SK-N-SH (cell line): ENCODE measurements around the gene IGF1R. TPM values are rescaled to one million over a fixed set of nuclear protein-coding genes. Genes with fewer than 3 reads are reported as not detected.

Source experiments
- CTCF ChIA-PET: fragments of 300-600, 350-600 bp; formaldehyde crosslinking; extraction: SDS; loops from one replicate; lab custom pipeline; 2021; lab: Yijun Ruan, JAX
- POLR2A ChIA-PET: fragments of 350-600 bp; sonication (Branson Sonifier 250); formaldehyde crosslinking; extraction: SDS; loops from one replicate; lab custom pipeline; 2020; ENCODE audit warnings: antibody characterized with exemption, inconsistent platforms; lab: Yijun Ruan, JAX
- DNase-seq: peaks from one replicate; pipeline ENCODE4 v3.0.0; 2012
- H2AFZ ChIP-seq: fragments of 200-600 bp; sonication (generic); 2 replicates; pipeline ENCODE4 v1.8.1; 2016; ENCODE audit warnings: antibody characterized with exemption, mild to moderate bottlenecking, low read depth
- H3F3A ChIP-seq: fragments of 200-600 bp; sonication (generic); replicated peaks from 2 replicates; pipeline ENCODE3; 2016; ENCODE audit warnings: antibody characterized with exemption, mild to moderate bottlenecking; ENCODE audit not compliant: insufficient read depth
- H3K27ac ChIP-seq, 2 experiments: fragments of 200-500 bp in 1 of 2; fragments of 200-600 bp in 1 of 2; sonication (Bioruptor generic) in 1 of 2; sonication (generic), shearing (Covaris generic) in 1 of 2; 2 replicates each; pipeline versions ENCODE4 v1.5.1 to v1.6.1; 2014 to 2016; ENCODE audit warnings: low read depth in 2 of 2, inconsistent platforms in 1 of 2, low read length in 1 of 2, mild to moderate bottlenecking in 1 of 2, mixed read lengths in 1 of 2
- H3K27me3 ChIP-seq: fragments of 200-600 bp; sonication (generic), shearing (Covaris generic); 2 replicates; pipeline ENCODE4 v1.6.1; 2016; ENCODE audit warnings: mixed run types; ENCODE audit not compliant: insufficient read depth
- H3K36me3 ChIP-seq, 2 experiments: fragments of 200-500 bp in 1 of 2; fragments of 200-600 bp in 1 of 2; sonication (Bioruptor generic) in 1 of 2; sonication (generic) in 1 of 2; replicated peaks in 1 of 2; 2 replicates each; pipeline versions ENCODE3 to v1.5.1; 2014 to 2016; ENCODE audit warnings: low read length in 1 of 2, mild to moderate bottlenecking in 1 of 2; ENCODE audit not compliant: insufficient read depth in 2 of 2, control insufficient read depth in 1 of 2
- H3K4me1 ChIP-seq, 2 experiments: fragments of 200-500 bp in 1 of 2; fragments of 200-600 bp in 1 of 2; sonication (Bioruptor generic) in 1 of 2; sonication (generic), shearing (Covaris generic) in 1 of 2; 2 replicates each; pipeline versions ENCODE4 v1.5.1 to v1.6.1; 2014 to 2016; ENCODE audit warnings: low read depth in 1 of 2, low read length in 1 of 2, mixed run types in 1 of 2; ENCODE audit not compliant: insufficient read depth in 2 of 2, control insufficient read depth in 1 of 2
- H3K4me2 ChIP-seq: fragments of 200-600 bp; sonication (generic), shearing (Covaris generic); 2 replicates; pipeline ENCODE4 v1.6.1; 2017; ENCODE audit warnings: mixed run types
- H3K4me3 ChIP-seq, 2 experiments: fragments of 200-500 bp in 1 of 2; fragments of 200-600 bp in 1 of 2; sonication (Bioruptor generic) in 1 of 2; sonication (generic), shearing (Covaris generic) in 1 of 2; 2 replicates each; pipeline versions ENCODE4 v1.5.1 to v1.8.1; 2014 to 2016; ENCODE audit warnings: low read depth in 2 of 2, inconsistent platforms in 1 of 2, low read length in 1 of 2, mild to moderate bottlenecking in 1 of 2, mixed read lengths in 1 of 2, moderate library complexity in 1 of 2
- H3K79me2 ChIP-seq: fragments of 200-600 bp; sonication (generic); 2 replicates; pipeline ENCODE4 v1.8.1; 2017; ENCODE audit warnings: mild to moderate bottlenecking; ENCODE audit not compliant: insufficient read depth
- H3K9ac ChIP-seq: fragments of 200-600 bp; sonication (generic); 2 replicates; pipeline ENCODE4 v1.6.1; 2017; ENCODE audit warnings: mixed run types
- H3K9me2 ChIP-seq: fragments of 200-600 bp; sonication (generic); 2 replicates; pipeline ENCODE4 v1.6.1; 2017; ENCODE audit warnings: mixed run types
- H3K9me3 ChIP-seq: fragments of 200-600 bp; sonication (generic); 2 replicates; pipeline ENCODE4 v1.6.1; 2017; ENCODE audit warnings: mixed run types, mild to moderate bottlenecking, moderate library complexity
- H4K20me1 ChIP-seq: fragments of 200-600 bp; sonication (generic); 2 replicates; pipeline ENCODE4 v1.6.1; 2017; ENCODE audit warnings: mild to moderate bottlenecking, mixed run types; ENCODE audit not compliant: insufficient read depth
- CHD2 ChIP-seq: fragments of 150-350 bp; IDR thresholded peaks from 2 replicates; pipeline ENCODE4 v1.6.1; 2018; ENCODE audit warnings: low read length; ENCODE audit not compliant: partially characterized antibody
- ELF1 ChIP-seq: IDR thresholded peaks from 2 replicates; pipeline ENCODE4 v1.4.0; 2012
- EZH2phosphoT487 ChIP-seq: fragments of 200-600 bp; sonication (generic); IDR thresholded peaks from 2 replicates; pipeline ENCODE4 v1.6.1; 2017; ENCODE audit warnings: low read depth, mixed run types, mild to moderate bottlenecking, antibody characterized with exemption, moderate library complexity, borderline replicate concordance
- FOXJ3 ChIP-seq: sonication (generic); formaldehyde crosslinking; IDR thresholded peaks from 2 replicates; pipeline ENCODE4 v1.5.1; 2020; ENCODE audit warnings: mild to moderate bottlenecking, missing genetic modification reagents
- JUND ChIP-seq: IDR thresholded peaks from 2 replicates; pipeline ENCODE4 v1.4.0; 2012
- MEF2A ChIP-seq: IDR thresholded peaks from 2 replicates; pipeline ENCODE4 v1.4.0; 2012; ENCODE audit warnings: low read depth, borderline replicate concordance
- NFIC ChIP-seq: IDR thresholded peaks from 2 replicates; pipeline ENCODE4 v1.4.0; 2012; ENCODE audit warnings: borderline replicate concordance
- NRF1 ChIP-seq: IDR thresholded peaks from 2 replicates; pipeline ENCODE4 v1.6.1; 2012; ENCODE audit warnings: low read depth, mild to moderate bottlenecking, low read length
- RAD21 ChIP-seq: IDR thresholded peaks from 2 replicates; pipeline ENCODE4 v1.6.1; 2012; ENCODE audit warnings: mild to moderate bottlenecking, low read length
- SIN3A ChIP-seq: IDR thresholded peaks from 2 replicates; pipeline ENCODE4 v1.6.1; 2012; ENCODE audit warnings: low read depth, mild to moderate bottlenecking, low read length, moderate library complexity, borderline replicate concordance
- TCF12 ChIP-seq: IDR thresholded peaks from 2 replicates; pipeline ENCODE4 v1.4.0; 2012
- YY1 ChIP-seq: IDR thresholded peaks from 2 replicates; pipeline ENCODE4 v1.4.0; 2012; ENCODE audit warnings: low read depth, mild to moderate bottlenecking
- WGBS: methylation state at CpG from one replicate; pipeline ENCODE4 v1.1.6; 2017; ENCODE audit warnings: low lambda C conversion rate; 5-methylcytosine and 5-hydroxymethylcytosine counted together
- polyA plus RNA-seq, 3 experiments: library from polyadenylated mRNA; depleted of rRNA; stranded (reverse); fragments of >200 nt; gene quantifications; 2 replicates each; pipeline ENCODE4 v1.2.3, GENCODE V29; 2012
- TF ChIP-seq, protein P1 (sequence below): fragments of 150-350 bp; IDR thresholded peaks from 2 replicates; pipeline ENCODE4 v1.6.1; 2016; ENCODE audit warnings: mild to moderate bottlenecking, low read depth, low read length
- TF ChIP-seq, protein P2 (sequence below): IDR thresholded peaks from 2 replicates; pipeline ENCODE4 v1.6.1; 2012; ENCODE audit warnings: mild to moderate bottlenecking, low read depth, low read length, moderate library complexity
- TF ChIP-seq, protein P3 (sequence below): fragments of 200-600 bp; sonication (generic); IDR thresholded peaks from 2 replicates; pipeline ENCODE4 v1.6.1; 2017; ENCODE audit warnings: antibody characterized with exemption, mild to moderate bottlenecking, moderate library complexity

IGF1R gene
- polyA plus RNA-seq, 1 of the 3 experiments (the other 2 are of a cell fraction) = 9.5 TPM

DNA sequence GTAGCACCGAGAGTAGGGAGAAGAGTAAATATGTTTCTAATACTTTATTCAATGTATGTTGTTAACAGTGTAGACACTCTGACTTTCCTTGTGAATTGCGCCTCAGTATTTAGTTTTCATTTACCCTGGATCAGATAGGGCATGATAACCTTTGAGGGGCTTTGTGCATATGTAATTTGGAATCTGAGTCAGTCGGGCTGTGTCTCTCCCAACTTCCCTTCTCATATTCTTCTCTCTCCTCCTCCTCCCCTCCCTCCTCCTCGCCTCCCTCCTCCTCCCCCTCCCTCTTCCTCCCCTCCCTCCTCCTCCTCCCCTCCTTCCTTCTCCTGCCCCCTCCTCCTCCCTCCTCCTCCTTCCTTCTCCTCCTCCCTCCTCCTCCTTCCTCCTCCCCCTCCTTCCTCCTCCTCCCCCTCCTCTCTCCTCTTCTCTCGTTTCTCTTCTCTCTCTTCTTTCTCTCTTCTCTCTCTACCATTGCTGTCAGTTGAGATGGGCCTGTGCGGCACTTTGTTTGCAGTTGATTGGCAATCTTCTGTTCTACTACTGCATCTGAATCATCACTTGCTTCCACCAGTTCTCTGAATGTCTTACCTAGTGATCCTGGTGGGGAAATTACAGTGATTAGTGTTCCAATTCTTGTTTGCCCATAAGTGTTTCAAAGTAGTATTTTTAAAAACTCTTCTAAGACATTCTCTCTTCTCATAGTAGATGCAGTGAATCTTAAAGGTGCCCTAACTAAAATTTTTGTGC lies 197.0 kb downstream of the IGF1R start:
- TF ChIP-seq, protein P1, sequence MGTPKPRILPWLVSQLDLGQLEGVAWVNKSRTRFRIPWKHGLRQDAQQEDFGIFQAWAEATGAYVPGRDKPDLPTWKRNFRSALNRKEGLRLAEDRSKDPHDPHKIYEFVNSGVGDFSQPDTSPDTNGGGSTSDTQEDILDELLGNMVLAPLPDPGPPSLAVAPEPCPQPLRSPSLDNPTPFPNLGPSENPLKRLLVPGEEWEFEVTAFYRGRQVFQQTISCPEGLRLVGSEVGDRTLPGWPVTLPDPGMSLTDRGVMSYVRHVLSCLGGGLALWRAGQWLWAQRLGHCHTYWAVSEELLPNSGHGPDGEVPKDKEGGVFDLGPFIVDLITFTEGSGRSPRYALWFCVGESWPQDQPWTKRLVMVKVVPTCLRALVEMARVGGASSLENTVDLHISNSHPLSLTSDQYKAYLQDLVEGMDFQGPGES = no peak
- no peak for TF ChIP-seq EZH2phosphoT487
- TF ChIP-seq NFIC = no peak
- TF ChIP-seq ELF1 = no peak
- TF ChIP-seq TCF12 = no peak
- TF ChIP-seq, protein P2, sequence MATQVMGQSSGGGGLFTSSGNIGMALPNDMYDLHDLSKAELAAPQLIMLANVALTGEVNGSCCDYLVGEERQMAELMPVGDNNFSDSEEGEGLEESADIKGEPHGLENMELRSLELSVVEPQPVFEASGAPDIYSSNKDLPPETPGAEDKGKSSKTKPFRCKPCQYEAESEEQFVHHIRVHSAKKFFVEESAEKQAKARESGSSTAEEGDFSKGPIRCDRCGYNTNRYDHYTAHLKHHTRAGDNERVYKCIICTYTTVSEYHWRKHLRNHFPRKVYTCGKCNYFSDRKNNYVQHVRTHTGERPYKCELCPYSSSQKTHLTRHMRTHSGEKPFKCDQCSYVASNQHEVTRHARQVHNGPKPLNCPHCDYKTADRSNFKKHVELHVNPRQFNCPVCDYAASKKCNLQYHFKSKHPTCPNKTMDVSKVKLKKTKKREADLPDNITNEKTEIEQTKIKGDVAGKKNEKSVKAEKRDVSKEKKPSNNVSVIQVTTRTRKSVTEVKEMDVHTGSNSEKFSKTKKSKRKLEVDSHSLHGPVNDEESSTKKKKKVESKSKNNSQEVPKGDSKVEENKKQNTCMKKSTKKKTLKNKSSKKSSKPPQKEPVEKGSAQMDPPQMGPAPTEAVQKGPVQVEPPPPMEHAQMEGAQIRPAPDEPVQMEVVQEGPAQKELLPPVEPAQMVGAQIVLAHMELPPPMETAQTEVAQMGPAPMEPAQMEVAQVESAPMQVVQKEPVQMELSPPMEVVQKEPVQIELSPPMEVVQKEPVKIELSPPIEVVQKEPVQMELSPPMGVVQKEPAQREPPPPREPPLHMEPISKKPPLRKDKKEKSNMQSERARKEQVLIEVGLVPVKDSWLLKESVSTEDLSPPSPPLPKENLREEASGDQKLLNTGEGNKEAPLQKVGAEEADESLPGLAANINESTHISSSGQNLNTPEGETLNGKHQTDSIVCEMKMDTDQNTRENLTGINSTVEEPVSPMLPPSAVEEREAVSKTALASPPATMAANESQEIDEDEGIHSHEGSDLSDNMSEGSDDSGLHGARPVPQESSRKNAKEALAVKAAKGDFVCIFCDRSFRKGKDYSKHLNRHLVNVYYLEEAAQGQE = no peak
- TF ChIP-seq, protein P3, sequence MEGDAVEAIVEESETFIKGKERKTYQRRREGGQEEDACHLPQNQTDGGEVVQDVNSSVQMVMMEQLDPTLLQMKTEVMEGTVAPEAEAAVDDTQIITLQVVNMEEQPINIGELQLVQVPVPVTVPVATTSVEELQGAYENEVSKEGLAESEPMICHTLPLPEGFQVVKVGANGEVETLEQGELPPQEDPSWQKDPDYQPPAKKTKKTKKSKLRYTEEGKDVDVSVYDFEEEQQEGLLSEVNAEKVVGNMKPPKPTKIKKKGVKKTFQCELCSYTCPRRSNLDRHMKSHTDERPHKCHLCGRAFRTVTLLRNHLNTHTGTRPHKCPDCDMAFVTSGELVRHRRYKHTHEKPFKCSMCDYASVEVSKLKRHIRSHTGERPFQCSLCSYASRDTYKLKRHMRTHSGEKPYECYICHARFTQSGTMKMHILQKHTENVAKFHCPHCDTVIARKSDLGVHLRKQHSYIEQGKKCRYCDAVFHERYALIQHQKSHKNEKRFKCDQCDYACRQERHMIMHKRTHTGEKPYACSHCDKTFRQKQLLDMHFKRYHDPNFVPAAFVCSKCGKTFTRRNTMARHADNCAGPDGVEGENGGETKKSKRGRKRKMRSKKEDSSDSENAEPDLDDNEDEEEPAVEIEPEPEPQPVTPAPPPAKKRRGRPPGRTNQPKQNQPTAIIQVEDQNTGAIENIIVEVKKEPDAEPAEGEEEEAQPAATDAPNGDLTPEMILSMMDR = no peak
- TF ChIP-seq NRF1 = no peak
- TF ChIP-seq MEF2A = no peak
- no peak for TF ChIP-seq FOXJ3 (CRISPR knock-in tag)
- TF ChIP-seq SIN3A = no peak
- no peak for TF ChIP-seq CHD2
- TF ChIP-seq YY1 = no peak
- TF ChIP-seq RAD21 = no peak
- TF ChIP-seq JUND = no peak
- H3K4me3 ChIP-seq = no peak overlapping the region
- ChIA-PET POLR2A (no interaction called here), CTCF (interaction anchor here (1.4 to 3.8 kb wide), 4 partner anchors 59 to 326 kb away, joined by 3 to 14 read pairs (median 6); no protein-coding TSS in a partner anchor)
- H3F3A ChIP-seq = no peaks in the 10 kb centered on the region
- no peak overlapping the region for H3K27ac ChIP-seq
- H4K20me1 ChIP-seq = 0 out of 2 replicates have a peak, but pooled peaks cover 8% of the 10 kb centered on the region
- no peak overlapping the region for H3K9ac ChIP-seq
- WGBS = 71% methylated on average over 6 of the region's 6 CpGs
- peaks cover 11 to 34% of the 10 kb centered on the region in 2 experiments for H3K4me1 ChIP-seq
- H3K9me2 ChIP-seq = no peaks in the 10 kb centered on the region
- H3K79me2 ChIP-seq = peaks cover 44% of the 10 kb centered on the region
- H3K9me3 ChIP-seq = no peaks in the 10 kb centered on the region
- no peak overlapping the region for H2AFZ ChIP-seq
- no peaks in the 10 kb centered on the region for H3K36me3 ChIP-seq
- no peaks in the 10 kb centered on the region for H3K27me3 ChIP-seq
- no peak overlapping the region for H3K4me2 ChIP-seq
- DNase-seq = no peak
